Neural cell (in vitro differentiated cells): ENCODE measurements around the gene RAB11FIP4. TPM values are rescaled to one million over a fixed set of nuclear protein-coding genes. Genes with fewer than 3 reads are reported as not detected.

Experiments used
- H2AFZ ChIP-seq: fragments of 200-600, 300-800 bp; sonication (generic), shearing (Covaris generic); 2 replicates; pipeline ENCODE4 v1.6.0; 2014; ENCODE audit warnings: low read depth, mild to moderate bottlenecking, antibody characterized with exemption, low read length, moderate library complexity
- H3F3A ChIP-seq: fragments of 200-600 bp; shearing (Covaris generic); 2 replicates; pipeline ENCODE4 v1.6.1; 2016; ENCODE audit warnings: mild to moderate bottlenecking, moderate library complexity, mixed read lengths, antibody characterized with exemption, low read length; ENCODE audit not compliant: insufficient read depth, poor library complexity, severe bottlenecking
- H3K27ac ChIP-seq: fragments of 200-600, 300-800 bp; sonication (generic), shearing (Covaris generic); 2 replicates; pipeline ENCODE4 v1.5.1; 2014; ENCODE audit warnings: mild to moderate bottlenecking, low read length, moderate library complexity
- H3K27me3 ChIP-seq: fragments of 300-800, 200-600 bp; sonication (generic), shearing (Covaris generic); 2 replicates; pipeline ENCODE4 v1.6.0; 2014; ENCODE audit warnings: mild to moderate bottlenecking, low read depth, low read length, moderate library complexity; ENCODE audit not compliant: insufficient read depth
- H3K36me3 ChIP-seq: fragments of 300-800, 200-600 bp; sonication (generic), shearing (Covaris generic); 2 replicates; pipeline ENCODE4 v1.5.1; 2014; ENCODE audit warnings: mild to moderate bottlenecking, antibody characterized with exemption, low read length, moderate library complexity; ENCODE audit not compliant: insufficient read depth
- H3K4me2 ChIP-seq: fragments of 300-800, 200-600 bp; sonication (generic), shearing (Covaris generic); 2 replicates; pipeline ENCODE4 v1.6.0; 2014; ENCODE audit warnings: mild to moderate bottlenecking, low read length
- H3K4me3 ChIP-seq: fragments of 300-800, 200-600 bp; sonication (generic), shearing (Covaris generic); 2 replicates; pipeline ENCODE4 v1.5.1; 2014; ENCODE audit warnings: mild to moderate bottlenecking, low read length, moderate library complexity
- H3K79me2 ChIP-seq: fragments of 200-600 bp; shearing (Covaris generic); replicated peaks from 2 replicates; pipeline ENCODE4 v1.6.0; 2014; ENCODE audit warnings: mild to moderate bottlenecking, low read length, moderate library complexity; ENCODE audit not compliant: insufficient read depth
- H3K9ac ChIP-seq: fragments of 300-800, 200-600 bp; sonication (generic), shearing (Covaris generic); 2 replicates; pipeline ENCODE4 v1.6.1; 2016; ENCODE audit warnings: mild to moderate bottlenecking, low read length, mixed read lengths
- H3K9me2 ChIP-seq: fragments of 200-600 bp; shearing (Covaris generic); 2 replicates; pipeline ENCODE4 v1.6.1; 2016; ENCODE audit warnings: mild to moderate bottlenecking, low read length, mixed read lengths; ENCODE audit not compliant: insufficient read depth
- H3K9me3 ChIP-seq: fragments of 200-600, 300-800 bp; sonication (generic), shearing (Covaris generic); 2 replicates; pipeline ENCODE4 v1.6.1; 2016; ENCODE audit warnings: mild to moderate bottlenecking, mixed run types, low read length, moderate library complexity, mixed read lengths
- H4K20me1 ChIP-seq: fragments of 200-600 bp; shearing (Covaris generic); 2 replicates; pipeline ENCODE4 v1.6.1; 2016; ENCODE audit warnings: mild to moderate bottlenecking, mixed run types; ENCODE audit not compliant: insufficient read depth
- EP300 ChIP-seq: fragments of 450-650 bp; conservative IDR thresholded peaks from 2 replicates; pipeline ENCODE4 v1.6.1; 2014; ENCODE audit warnings: antibody characterized with exemption, mild to moderate bottlenecking, moderate library complexity; ENCODE audit not compliant: poor library complexity, severe bottlenecking
- EZH2 ChIP-seq: fragments of 200-600, 300-800 bp; shearing (Covaris generic), sonication (generic); IDR thresholded peaks from 2 replicates; pipeline ENCODE4 v1.6.1; 2014; ENCODE audit warnings: antibody characterized with exemption, low read length, borderline replicate concordance, mild to moderate bottlenecking; ENCODE audit not compliant: insufficient read depth, poor library complexity, severe bottlenecking
- MXI1 ChIP-seq: fragments of 450-650 bp; conservative IDR thresholded peaks from 2 replicates; pipeline ENCODE4 v1.6.1; 2014; ENCODE audit warnings: antibody characterized with exemption, mild to moderate bottlenecking; ENCODE audit not compliant: poor library complexity, severe bottlenecking
- POLR2AphosphoS5 ChIP-seq: IDR thresholded peaks from 2 replicates; pipeline ENCODE4 v1.6.1; 2012
- RAD21 ChIP-seq: fragments of 450-650 bp; conservative IDR thresholded peaks from 2 replicates; pipeline ENCODE4 v1.6.1; 2014; ENCODE audit warnings: antibody characterized with exemption, mild to moderate bottlenecking, moderate library complexity
- SMC3 ChIP-seq: fragments of 450-650 bp; conservative IDR thresholded peaks from 2 replicates; pipeline ENCODE4 v1.6.1; 2014; ENCODE audit warnings: antibody characterized with exemption, mild to moderate bottlenecking, moderate library complexity; ENCODE audit not compliant: poor library complexity
- TAF1 ChIP-seq: IDR thresholded peaks from 2 replicates; pipeline ENCODE4 v1.6.1; 2012; ENCODE audit warnings: low read depth
- polyA plus RNA-seq: library from polyadenylated mRNA; depleted of rRNA; stranded (reverse); fragments of >200 nt; gene quantifications from 2 replicates; pipeline ENCODE4 v1.2.3, GENCODE V29; 2014
- TF ChIP-seq, protein P1 (sequence below): fragments of 450-650 bp; IDR thresholded peaks from 2 replicates; pipeline ENCODE4 v1.5.1; 2014; ENCODE audit warnings: antibody characterized with exemption, mild to moderate bottlenecking, moderate library complexity; ENCODE audit not compliant: poor library complexity, severe bottlenecking
- TF ChIP-seq, protein P2 (sequence below): IDR thresholded peaks from 2 replicates; pipeline ENCODE4 v1.6.1; 2012; ENCODE audit warnings: borderline replicate concordance

Gene RAB11FIP4
- polyA plus RNA-seq, 1 donor from 2014 or later, result 14.4 TPM

DNA sequence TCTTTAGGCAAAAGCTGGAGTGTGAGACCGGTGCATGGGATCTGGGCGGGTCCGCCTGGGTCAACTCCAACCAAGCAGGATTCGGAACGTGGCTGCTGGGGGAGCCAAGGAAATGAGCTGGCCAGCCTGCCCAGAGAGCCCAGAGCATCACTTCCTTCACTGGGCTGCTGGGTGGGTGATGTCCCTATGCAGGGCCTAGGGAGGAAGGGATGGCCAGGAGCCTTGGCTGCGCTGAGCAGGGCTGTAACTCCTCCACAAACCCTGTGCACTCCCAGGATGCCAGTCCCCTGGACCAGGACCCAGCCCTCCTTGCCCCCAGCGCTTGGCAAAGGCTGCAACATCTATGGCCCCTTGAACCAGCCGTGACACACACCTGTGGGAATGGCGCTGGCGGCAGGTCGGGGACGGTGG, 138.4 kb downstream of the RAB11FIP4 start:
- Histone ChIP-seq H3K9ac (no peak overlapping the region), H3K9me3 (no peaks in the 10 kb centered on the region), H3K79me2 (no peaks in the 10 kb centered on the region), H3F3A (no peaks in the 10 kb centered on the region), H4K20me1 (no peaks in the 10 kb centered on the region), H2AFZ (no peak overlapping the region), H3K36me3 (no peaks in the 10 kb centered on the region), H3K4me3 (no peak overlapping the region), H3K9me2 (no peaks in the 10 kb centered on the region), H3K4me2 (no peak overlapping the region), H3K27ac (no peak overlapping the region), H3K27me3 (no peaks in the 10 kb centered on the region)
- no peak for TF ChIP-seq RAD21
- no peak for TF ChIP-seq EZH2
- no peak for TF ChIP-seq EP300
- TF ChIP-seq, protein P1, sequence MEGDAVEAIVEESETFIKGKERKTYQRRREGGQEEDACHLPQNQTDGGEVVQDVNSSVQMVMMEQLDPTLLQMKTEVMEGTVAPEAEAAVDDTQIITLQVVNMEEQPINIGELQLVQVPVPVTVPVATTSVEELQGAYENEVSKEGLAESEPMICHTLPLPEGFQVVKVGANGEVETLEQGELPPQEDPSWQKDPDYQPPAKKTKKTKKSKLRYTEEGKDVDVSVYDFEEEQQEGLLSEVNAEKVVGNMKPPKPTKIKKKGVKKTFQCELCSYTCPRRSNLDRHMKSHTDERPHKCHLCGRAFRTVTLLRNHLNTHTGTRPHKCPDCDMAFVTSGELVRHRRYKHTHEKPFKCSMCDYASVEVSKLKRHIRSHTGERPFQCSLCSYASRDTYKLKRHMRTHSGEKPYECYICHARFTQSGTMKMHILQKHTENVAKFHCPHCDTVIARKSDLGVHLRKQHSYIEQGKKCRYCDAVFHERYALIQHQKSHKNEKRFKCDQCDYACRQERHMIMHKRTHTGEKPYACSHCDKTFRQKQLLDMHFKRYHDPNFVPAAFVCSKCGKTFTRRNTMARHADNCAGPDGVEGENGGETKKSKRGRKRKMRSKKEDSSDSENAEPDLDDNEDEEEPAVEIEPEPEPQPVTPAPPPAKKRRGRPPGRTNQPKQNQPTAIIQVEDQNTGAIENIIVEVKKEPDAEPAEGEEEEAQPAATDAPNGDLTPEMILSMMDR, result no peak
- TF ChIP-seq, protein P2, sequence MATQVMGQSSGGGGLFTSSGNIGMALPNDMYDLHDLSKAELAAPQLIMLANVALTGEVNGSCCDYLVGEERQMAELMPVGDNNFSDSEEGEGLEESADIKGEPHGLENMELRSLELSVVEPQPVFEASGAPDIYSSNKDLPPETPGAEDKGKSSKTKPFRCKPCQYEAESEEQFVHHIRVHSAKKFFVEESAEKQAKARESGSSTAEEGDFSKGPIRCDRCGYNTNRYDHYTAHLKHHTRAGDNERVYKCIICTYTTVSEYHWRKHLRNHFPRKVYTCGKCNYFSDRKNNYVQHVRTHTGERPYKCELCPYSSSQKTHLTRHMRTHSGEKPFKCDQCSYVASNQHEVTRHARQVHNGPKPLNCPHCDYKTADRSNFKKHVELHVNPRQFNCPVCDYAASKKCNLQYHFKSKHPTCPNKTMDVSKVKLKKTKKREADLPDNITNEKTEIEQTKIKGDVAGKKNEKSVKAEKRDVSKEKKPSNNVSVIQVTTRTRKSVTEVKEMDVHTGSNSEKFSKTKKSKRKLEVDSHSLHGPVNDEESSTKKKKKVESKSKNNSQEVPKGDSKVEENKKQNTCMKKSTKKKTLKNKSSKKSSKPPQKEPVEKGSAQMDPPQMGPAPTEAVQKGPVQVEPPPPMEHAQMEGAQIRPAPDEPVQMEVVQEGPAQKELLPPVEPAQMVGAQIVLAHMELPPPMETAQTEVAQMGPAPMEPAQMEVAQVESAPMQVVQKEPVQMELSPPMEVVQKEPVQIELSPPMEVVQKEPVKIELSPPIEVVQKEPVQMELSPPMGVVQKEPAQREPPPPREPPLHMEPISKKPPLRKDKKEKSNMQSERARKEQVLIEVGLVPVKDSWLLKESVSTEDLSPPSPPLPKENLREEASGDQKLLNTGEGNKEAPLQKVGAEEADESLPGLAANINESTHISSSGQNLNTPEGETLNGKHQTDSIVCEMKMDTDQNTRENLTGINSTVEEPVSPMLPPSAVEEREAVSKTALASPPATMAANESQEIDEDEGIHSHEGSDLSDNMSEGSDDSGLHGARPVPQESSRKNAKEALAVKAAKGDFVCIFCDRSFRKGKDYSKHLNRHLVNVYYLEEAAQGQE, result no peak
- no peak for TF ChIP-seq POLR2AphosphoS5
- no peak for TF ChIP-seq SMC3
- no peak for TF ChIP-seq MXI1
- no peak for TF ChIP-seq TAF1

DNA sequence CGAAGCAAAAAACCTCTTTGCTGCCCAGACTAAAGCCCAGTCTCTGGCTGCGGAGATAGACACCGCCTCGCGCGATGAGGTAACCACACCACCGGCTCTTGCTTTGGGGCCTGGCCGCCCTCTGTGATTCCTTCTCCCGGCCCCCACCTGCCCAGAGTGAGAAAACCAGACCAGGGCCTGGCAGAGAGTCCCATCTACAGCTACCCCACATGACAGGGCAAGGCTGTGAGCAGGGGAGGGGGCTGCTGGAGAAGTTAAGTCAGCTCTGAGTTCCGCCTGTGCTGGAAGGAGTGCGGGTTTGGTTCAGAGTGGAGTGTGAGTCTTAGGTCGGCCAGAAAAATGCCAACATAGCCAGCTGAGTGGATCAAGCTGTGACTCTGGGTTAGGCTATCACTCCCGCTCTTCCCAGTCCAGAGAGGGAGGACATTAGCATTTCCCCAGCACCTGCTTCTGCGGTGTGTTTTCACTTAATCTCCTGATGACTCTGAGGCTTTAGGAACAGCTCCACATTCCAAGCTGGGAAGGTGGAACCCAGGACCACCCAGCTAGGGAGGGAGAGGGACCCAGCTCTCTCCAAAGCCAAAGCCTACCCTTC, 139.0 kb downstream of the RAB11FIP4 start:
- no peaks in the 10 kb centered on the region for H3K9me2 ChIP-seq
- H3F3A ChIP-seq, result no peaks in the 10 kb centered on the region
- H3K79me2 ChIP-seq, result no peaks in the 10 kb centered on the region
- no peak overlapping the region for H2AFZ ChIP-seq
- no peaks in the 10 kb centered on the region for H4K20me1 ChIP-seq
- no peak overlapping the region for H3K4me3 ChIP-seq
- H3K9ac ChIP-seq, result no peak overlapping the region
- H3K27ac ChIP-seq, result no peak overlapping the region
- H3K36me3 ChIP-seq, result no peaks in the 10 kb centered on the region
- H3K4me2 ChIP-seq, result no peak overlapping the region
- no peaks in the 10 kb centered on the region for H3K27me3 ChIP-seq
- TF ChIP-seq EZH2 (no peak), RAD21 (no peak), EP300 (no peak)
- TF ChIP-seq, protein P1, result no peak
- H3K9me3 ChIP-seq, result no peaks in the 10 kb centered on the region
